DND-41 (cell line): ENCODE results near the gene C2CD2.

Experiments used
- EZH2 ChIP-seq: IDR thresholded peaks from 3 replicates; pipeline ENCODE4 v1.6.1; 2012; ENCODE audit warnings: borderline replicate concordance, low read depth, mild to moderate bottlenecking, moderate library complexity, low read length, inconsistent platforms; ENCODE audit not compliant: severe bottlenecking
- TF ChIP-seq, protein P1 (sequence below): IDR thresholded peaks from 2 replicates; pipeline ENCODE4 v1.5.1; 2012; ENCODE audit warnings: borderline replicate concordance, low read length, moderate library complexity, mild to moderate bottlenecking; ENCODE audit not compliant: poor library complexity, severe bottlenecking; ENCODE audit errors: extremely low read depth

DNA sequence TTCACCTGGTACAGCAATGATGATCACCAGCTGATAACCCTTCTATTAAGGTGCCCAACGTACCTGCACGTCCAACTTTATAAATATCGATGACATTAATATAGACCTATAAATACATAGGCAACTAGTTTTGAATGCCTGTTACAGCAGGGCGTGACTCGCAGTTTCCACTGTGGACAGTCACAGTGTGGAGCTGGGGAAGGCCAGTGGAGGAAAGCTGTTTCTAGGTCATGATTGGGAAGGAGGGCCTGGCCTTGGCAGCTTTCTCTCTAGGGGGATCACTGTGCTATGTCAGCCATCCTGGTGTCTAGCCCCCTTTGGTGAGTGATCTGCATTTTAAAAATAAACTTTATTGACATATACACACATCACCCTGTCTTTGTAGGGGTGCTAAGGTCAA lies 70.2 kb downstream of the C2CD2 start:
- TF ChIP-seq, protein P1, sequence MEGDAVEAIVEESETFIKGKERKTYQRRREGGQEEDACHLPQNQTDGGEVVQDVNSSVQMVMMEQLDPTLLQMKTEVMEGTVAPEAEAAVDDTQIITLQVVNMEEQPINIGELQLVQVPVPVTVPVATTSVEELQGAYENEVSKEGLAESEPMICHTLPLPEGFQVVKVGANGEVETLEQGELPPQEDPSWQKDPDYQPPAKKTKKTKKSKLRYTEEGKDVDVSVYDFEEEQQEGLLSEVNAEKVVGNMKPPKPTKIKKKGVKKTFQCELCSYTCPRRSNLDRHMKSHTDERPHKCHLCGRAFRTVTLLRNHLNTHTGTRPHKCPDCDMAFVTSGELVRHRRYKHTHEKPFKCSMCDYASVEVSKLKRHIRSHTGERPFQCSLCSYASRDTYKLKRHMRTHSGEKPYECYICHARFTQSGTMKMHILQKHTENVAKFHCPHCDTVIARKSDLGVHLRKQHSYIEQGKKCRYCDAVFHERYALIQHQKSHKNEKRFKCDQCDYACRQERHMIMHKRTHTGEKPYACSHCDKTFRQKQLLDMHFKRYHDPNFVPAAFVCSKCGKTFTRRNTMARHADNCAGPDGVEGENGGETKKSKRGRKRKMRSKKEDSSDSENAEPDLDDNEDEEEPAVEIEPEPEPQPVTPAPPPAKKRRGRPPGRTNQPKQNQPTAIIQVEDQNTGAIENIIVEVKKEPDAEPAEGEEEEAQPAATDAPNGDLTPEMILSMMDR: no peak
- no peak for TF ChIP-seq EZH2
